Endothelial cell of umbilical vein (primary cell): ENCODE data around the gene RNASE9.

Experiments used
- JUN ChIP-seq: IDR thresholded peaks from 2 replicates; pipeline ENCODE4 v1.6.1; 2011; ENCODE audit warnings: borderline replicate concordance, low read depth; ENCODE audit not compliant: insufficient read length, insufficient read depth
- POLR2A ChIP-seq: IDR thresholded peaks from 2 replicates; pipeline ENCODE4 v1.6.1; 2012; ENCODE audit warnings: low read depth, mild to moderate bottlenecking, control low read depth, low read length
- POLR2AphosphoS5 ChIP-seq: IDR thresholded peaks from 2 replicates; pipeline ENCODE4 v1.6.1; 2012; ENCODE audit warnings: low read depth, mild to moderate bottlenecking, control low read depth, low read length, moderate library complexity; ENCODE audit not compliant: insufficient read depth
- TF ChIP-seq, protein P1 (sequence below), 2 donors: IDR thresholded peaks; 1 replicate in 1 of 2; 2 replicates in 1 of 2; pipeline ENCODE4 v1.5.1; 2011; ENCODE audit warnings: low read length in 2 of 2, mild to moderate bottlenecking in 2 of 2, moderate library complexity in 2 of 2, control low read depth in 1 of 2, inconsistent platforms in 1 of 2, low read depth in 1 of 2; ENCODE audit not compliant: insufficient read depth in 1 of 2; ENCODE audit errors: extremely low read depth in 1 of 2
- TF ChIP-seq, protein P2 (sequence below): IDR thresholded peaks from 2 replicates; pipeline ENCODE4 v1.6.1; 2011; ENCODE audit not compliant: insufficient read depth, insufficient read length

DNA sequence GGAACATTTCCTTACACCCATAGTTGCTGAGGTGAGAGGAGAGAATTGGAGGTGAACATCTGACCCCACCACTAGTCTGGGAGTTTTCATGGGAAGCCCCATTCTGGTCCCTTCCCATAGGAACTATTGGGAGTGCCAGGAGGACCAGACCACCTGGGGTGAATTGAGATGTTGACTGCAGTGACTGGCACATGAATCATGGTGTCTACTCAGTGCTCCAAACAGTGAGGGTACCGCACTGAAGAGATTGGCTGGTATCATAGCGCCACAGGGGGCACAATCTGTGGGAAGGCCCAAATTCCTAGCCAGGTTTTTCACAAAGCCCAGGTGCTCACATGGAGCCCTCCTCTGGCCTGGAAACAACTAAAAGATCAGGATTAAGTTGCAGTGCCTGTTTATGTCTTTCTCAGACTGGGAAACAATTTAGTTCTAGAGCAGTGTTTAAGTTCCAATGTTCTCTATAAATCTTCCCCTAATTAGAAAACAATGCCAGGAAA is 3.7 kb upstream of the RNASE9 start:
- TF ChIP-seq JUN (no peak), POLR2A (no peak), POLR2AphosphoS5 (no peak)
- TF ChIP-seq, protein P1, sequence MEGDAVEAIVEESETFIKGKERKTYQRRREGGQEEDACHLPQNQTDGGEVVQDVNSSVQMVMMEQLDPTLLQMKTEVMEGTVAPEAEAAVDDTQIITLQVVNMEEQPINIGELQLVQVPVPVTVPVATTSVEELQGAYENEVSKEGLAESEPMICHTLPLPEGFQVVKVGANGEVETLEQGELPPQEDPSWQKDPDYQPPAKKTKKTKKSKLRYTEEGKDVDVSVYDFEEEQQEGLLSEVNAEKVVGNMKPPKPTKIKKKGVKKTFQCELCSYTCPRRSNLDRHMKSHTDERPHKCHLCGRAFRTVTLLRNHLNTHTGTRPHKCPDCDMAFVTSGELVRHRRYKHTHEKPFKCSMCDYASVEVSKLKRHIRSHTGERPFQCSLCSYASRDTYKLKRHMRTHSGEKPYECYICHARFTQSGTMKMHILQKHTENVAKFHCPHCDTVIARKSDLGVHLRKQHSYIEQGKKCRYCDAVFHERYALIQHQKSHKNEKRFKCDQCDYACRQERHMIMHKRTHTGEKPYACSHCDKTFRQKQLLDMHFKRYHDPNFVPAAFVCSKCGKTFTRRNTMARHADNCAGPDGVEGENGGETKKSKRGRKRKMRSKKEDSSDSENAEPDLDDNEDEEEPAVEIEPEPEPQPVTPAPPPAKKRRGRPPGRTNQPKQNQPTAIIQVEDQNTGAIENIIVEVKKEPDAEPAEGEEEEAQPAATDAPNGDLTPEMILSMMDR (IDR thresholded peaks at IDR 0.05; ENCODE audit: extremely low read depth in 1 of 2, insufficient read depth in 1 of 2, low read depth in 1 of 2, low read length in 2 of 2), result no peak
- TF ChIP-seq, protein P2, sequence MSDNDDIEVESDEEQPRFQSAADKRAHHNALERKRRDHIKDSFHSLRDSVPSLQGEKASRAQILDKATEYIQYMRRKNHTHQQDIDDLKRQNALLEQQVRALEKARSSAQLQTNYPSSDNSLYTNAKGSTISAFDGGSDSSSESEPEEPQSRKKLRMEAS, result no peak
